Neutrophil (primary cell): ENCODE data around the gene S100PBP.

Experiments used
- H3K27ac ChIP-seq: fragments of 200-600 bp; sonication (generic); 2 replicates; pipeline ENCODE4 v1.5.1; 2016; ENCODE audit warnings: mild to moderate bottlenecking, moderate library complexity
- H3K27me3 ChIP-seq: fragments of 200-600 bp; sonication (generic); 2 replicates; pipeline ENCODE4 v1.6.0; 2016; ENCODE audit warnings: mild to moderate bottlenecking
- H3K36me3 ChIP-seq: fragments of 200-600 bp; sonication (generic); 2 replicates; pipeline ENCODE4 v1.5.1; 2017
- H3K4me1 ChIP-seq, 2 experiments: fragments of 200-600 bp in 1 of 2; sonication (generic) in 1 of 2; 1 replicate in 1 of 2; 2 replicates in 1 of 2; pipeline versions ENCODE4 v1.5.1 to v1.6.1; 2013 to 2016; ENCODE audit warnings: low read depth in 1 of 2, low read length in 1 of 2, mild to moderate bottlenecking in 1 of 2, moderate library complexity in 1 of 2; ENCODE audit not compliant: control insufficient read depth in 1 of 2, insufficient read depth in 1 of 2
- H3K4me3 ChIP-seq, 2 experiments: fragments of 200-600 bp in 1 of 2; sonication (generic) in 1 of 2; 1 replicate in 1 of 2; 2 replicates in 1 of 2; pipeline ENCODE4 v1.5.1; 2013 to 2016; ENCODE audit warnings: low read depth in 1 of 2, low read length in 1 of 2, mild to moderate bottlenecking in 1 of 2, moderate library complexity in 1 of 2
- H3K9me3 ChIP-seq: fragments of 200-600 bp; sonication (generic); 2 replicates; pipeline ENCODE4 v1.5.1; 2016
- CTCF ChIP-seq: fragments of 200-600 bp; sonication (generic); IDR thresholded peaks from 2 replicates; pipeline ENCODE4 v1.5.1; 2016; ENCODE audit warnings: antibody characterized with exemption

S100PBP gene

GRCh38 chr1:32828341-32828740 lies 10.9 kb downstream of the S100PBP start:
- no peaks in the 10 kb centered on the region for H3K9me3 ChIP-seq
- H3K27me3 ChIP-seq = no peaks in the 10 kb centered on the region
- no peak for TF ChIP-seq CTCF
- H3K36me3 ChIP-seq = peaks cover 82% of the 10 kb centered on the region
- no peak overlapping the region for H3K27ac ChIP-seq
- H3K4me3 ChIP-seq = no peak overlapping the region
- no peaks in the 10 kb centered on the region for H3K4me1 ChIP-seq

GRCh38 chr1:32830092-32830852 lies 12.8 kb downstream of the S100PBP start:
- Histone ChIP-seq H3K27me3 (no peaks in the 10 kb centered on the region), H3K27ac (no peak overlapping the region), H3K4me3 (no peak overlapping the region), H3K36me3 (peaks cover 92% of the 10 kb centered on the region), H3K4me1 (no peaks in the 10 kb centered on the region), H3K9me3 (no peaks in the 10 kb centered on the region)
- no peak for TF ChIP-seq CTCF

GRCh38 chr1:32831878-32832277 lies 14.4 kb downstream of the S100PBP start:
- Histone ChIP-seq H3K36me3 (peaks cover 76% of the 10 kb centered on the region), H3K9me3 (no peaks in the 10 kb centered on the region), H3K27me3 (no peaks in the 10 kb centered on the region), H3K4me1 (no peaks in the 10 kb centered on the region), H3K4me3 (no peak overlapping the region), H3K27ac (no peak overlapping the region)
- no peak for TF ChIP-seq CTCF

GRCh38 chr1:32848354-32849063 lies 31.1 kb downstream of the S100PBP start:
- Histone ChIP-seq H3K36me3 (peaks cover 51% of the 10 kb centered on the region), H3K27me3 (no peaks in the 10 kb centered on the region), H3K9me3 (no peaks in the 10 kb centered on the region), H3K4me1 (no peaks in the 10 kb centered on the region), H3K4me3 (no peak overlapping the region), H3K27ac (no peak overlapping the region)
- TF ChIP-seq CTCF = no peak

- Histone ChIP-seq H3K4me1 (no peaks in the 10 kb centered on the region), H3K4me3 (no peak overlapping the region), H3K36me3 (peaks cover 73% of the 10 kb centered on the region), H3K27ac (no peak overlapping the region), H3K9me3 (no peaks in the 10 kb centered on the region), H3K27me3 (no peaks in the 10 kb centered on the region)
- no peak for TF ChIP-seq CTCF
These were observed 38.6 kb downstream of the S100PBP start for GRCh38 chr1:32855861-32856617.
